ENCODE data around the gene TNFRSF8.

The TNFRSF8 gene

DNA sequence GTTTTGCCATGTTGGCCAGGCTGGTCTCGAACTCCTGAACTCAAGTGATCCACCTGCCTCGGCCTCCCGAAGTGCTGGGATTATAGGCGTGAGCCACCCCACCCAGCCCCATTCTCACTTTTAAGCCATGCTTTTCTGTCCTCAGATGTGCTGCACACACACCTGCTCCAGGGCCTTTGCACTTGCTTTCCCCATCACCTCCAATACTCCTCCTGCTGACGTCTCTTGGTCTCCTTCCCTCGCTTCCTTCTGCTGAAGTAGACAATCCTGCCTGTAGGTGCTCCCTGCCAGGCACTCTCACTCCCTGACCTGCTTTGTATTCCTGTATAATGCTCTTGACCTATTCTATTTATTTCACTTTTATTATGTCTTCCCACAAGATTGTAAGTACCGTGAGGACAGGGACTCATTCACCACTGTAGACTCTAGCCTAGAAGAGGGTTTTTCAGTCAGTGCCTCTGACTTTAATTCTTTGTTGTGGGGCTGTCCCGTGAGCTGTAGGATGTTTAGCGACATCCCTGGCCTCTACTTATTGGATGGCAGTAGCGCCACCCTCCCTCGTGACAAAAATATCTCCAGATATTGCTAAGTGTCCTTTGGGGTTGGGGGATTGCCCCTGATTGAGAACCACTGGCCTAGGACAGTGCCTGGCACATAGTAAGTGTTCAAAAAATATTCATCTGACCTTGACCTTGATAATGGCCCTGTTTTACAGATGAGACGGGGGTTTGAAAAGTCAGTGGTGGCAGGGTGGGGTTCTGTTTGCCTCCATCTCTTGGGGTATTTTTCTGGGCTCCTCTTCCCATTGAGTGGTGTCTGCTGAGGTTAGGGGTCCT, 108.3 kb downstream of the TNFRSF8 start:
- H3K79me2 ChIP-seq (ENCODE audit: control insufficient read depth, low read length) = no peaks in the 10 kb centered on the region
- H3K36me3 ChIP-seq (ENCODE audit: control insufficient read depth, low read length) = no peaks in the 10 kb centered on the region
- H3K27ac ChIP-seq (ENCODE audit: low read depth, low read length) = no peak overlapping the region
- H3K4me3 ChIP-seq (ENCODE audit: low read length) = no peak overlapping the region
- no peaks in the 10 kb centered on the region for H3K9me3 ChIP-seq (ENCODE audit: control insufficient read depth, insufficient read depth, low read length)
- TF ChIP-seq CTCF (IDR thresholded peaks at IDR 0.05; ENCODE audit: low read depth, low read length, poor library complexity, severe bottlenecking) (no peak), EZH2phosphoT487 (IDR thresholded peaks at IDR 0.05; ENCODE audit: borderline replicate concordance, low read length) (no peak)
- no peaks in the 10 kb centered on the region for H3F3A ChIP-seq (ENCODE audit: control insufficient read depth, insufficient read depth)
- peaks cover 85% of the 10 kb centered on the region for H3K27me3 ChIP-seq (ENCODE audit: control insufficient read depth, low read length)
- H4K20me1 ChIP-seq (ENCODE audit: control insufficient read depth, insufficient read depth, low read depth, low read length) = peaks cover 11% of the 10 kb centered on the region; the same call in 1 of the 2 replicates
- peaks cover 25% of the 10 kb centered on the region for H3K4me1 ChIP-seq (ENCODE audit: control insufficient read depth, low read length)
- no peak overlapping the region for H3K4me2 ChIP-seq (ENCODE audit: low read length)
- H3K9me2 ChIP-seq (replicated peaks; ENCODE audit: control insufficient read depth, low read length) = no peaks in the 10 kb centered on the region

DNA sequence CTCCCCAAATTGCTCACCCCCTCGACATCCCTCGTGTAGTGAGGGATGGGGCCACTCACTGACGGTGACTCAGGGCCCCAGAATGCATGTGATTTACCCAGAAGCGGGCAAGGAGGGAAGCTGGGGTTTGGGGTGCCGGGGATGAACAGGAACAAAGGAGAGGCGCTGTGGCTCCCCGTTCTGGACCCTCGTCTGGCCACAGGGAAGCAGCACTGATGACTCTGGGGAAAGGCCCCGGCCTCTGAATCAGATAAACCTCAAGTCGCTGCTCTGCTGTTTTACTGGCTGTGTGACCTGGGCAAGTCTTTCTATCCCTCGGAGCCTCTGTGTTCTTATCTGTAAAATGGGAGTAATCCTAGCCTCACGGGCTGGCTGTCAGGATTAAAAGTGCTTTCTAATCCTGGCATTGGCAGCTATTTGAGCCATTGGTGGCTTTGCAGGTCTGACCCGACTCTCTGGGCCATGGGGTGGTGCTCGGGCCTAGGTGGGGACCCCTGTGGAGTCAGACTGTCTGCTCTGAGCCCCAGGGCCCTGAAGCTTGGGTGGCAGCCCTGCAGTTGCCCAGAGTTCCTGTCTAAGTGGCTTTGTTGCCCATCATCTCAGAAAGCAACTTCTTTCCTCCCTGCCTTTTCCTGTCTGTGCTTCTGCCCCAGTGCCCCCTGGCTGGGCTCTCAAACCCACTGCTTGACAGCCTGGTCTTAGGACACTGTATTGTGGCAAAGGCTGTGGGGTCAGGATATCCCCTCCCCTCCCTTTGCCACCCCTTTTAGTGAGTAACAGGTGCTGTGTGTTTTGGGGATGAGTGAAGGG, 109.1 kb downstream of the TNFRSF8 start:
- Histone ChIP-seq H3F3A (ENCODE audit: control insufficient read depth, insufficient read depth) (no peaks in the 10 kb centered on the region), H3K79me2 (ENCODE audit: control insufficient read depth, low read length) (no peaks in the 10 kb centered on the region), H4K20me1 (ENCODE audit: control insufficient read depth, insufficient read depth, low read depth, low read length) (peaks cover 11% of the 10 kb centered on the region; the same call in 1 of the 2 replicates), H3K4me1 (ENCODE audit: control insufficient read depth, low read length) (peaks cover 17% of the 10 kb centered on the region), H3K9me2 (replicated peaks; ENCODE audit: control insufficient read depth, low read length) (no peaks in the 10 kb centered on the region), H3K27ac (ENCODE audit: low read depth, low read length) (no peak overlapping the region), H3K27me3 (ENCODE audit: control insufficient read depth, low read length) (peaks cover 80% of the 10 kb centered on the region), H3K36me3 (ENCODE audit: control insufficient read depth, low read length) (no peaks in the 10 kb centered on the region), H3K9me3 (ENCODE audit: control insufficient read depth, insufficient read depth, low read length) (no peaks in the 10 kb centered on the region), H3K4me2 (ENCODE audit: low read length) (no peak overlapping the region), H3K4me3 (ENCODE audit: low read length) (no peak overlapping the region)
- no peak for TF ChIP-seq CTCF (IDR thresholded peaks at IDR 0.05; ENCODE audit: low read depth, low read length, poor library complexity, severe bottlenecking)

DNA sequence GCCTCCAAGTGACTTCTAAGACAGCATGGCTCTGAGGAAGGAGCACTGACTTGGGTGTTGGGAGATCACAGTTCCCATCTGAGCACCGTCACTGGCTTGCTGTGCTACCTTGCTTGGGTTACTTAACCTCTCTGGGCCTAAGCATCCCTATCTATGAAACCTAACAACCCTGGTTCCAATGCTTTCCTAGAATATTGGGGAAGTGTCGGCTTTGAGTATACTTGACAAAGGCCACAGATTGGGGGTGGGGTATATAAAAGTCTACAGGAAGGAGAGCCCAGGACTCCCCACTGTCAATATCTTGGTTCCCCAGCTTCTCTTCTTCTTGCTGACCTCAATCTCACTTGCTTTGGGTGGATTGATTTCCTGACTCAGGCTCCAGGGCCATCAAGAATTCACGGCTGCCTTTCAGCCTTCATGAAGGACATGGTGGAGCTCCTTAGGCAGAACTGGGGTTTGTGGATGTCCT, 110.0 kb downstream of the TNFRSF8 start:
- Histone ChIP-seq H3K4me1 (ENCODE audit: control insufficient read depth, low read length) (peaks cover 12% of the 10 kb centered on the region), H4K20me1 (ENCODE audit: control insufficient read depth, insufficient read depth, low read depth, low read length) (peaks cover 7% of the 10 kb centered on the region; the same call in 1 of the 2 replicates), H3F3A (ENCODE audit: control insufficient read depth, insufficient read depth) (no peaks in the 10 kb centered on the region), H3K79me2 (ENCODE audit: control insufficient read depth, low read length) (no peaks in the 10 kb centered on the region), H3K9me2 (replicated peaks; ENCODE audit: control insufficient read depth, low read length) (no peaks in the 10 kb centered on the region), H3K9me3 (ENCODE audit: control insufficient read depth, insufficient read depth, low read length) (no peaks in the 10 kb centered on the region), H3K4me2 (ENCODE audit: low read length) (no peak overlapping the region), H3K27ac (ENCODE audit: low read depth, low read length) (no peak overlapping the region), H3K36me3 (ENCODE audit: control insufficient read depth, low read length) (no peaks in the 10 kb centered on the region), H3K27me3 (ENCODE audit: control insufficient read depth, low read length) (peaks cover 76% of the 10 kb centered on the region), H3K4me3 (ENCODE audit: low read length) (no peak overlapping the region)
- no peak for TF ChIP-seq EZH2phosphoT487 (IDR thresholded peaks at IDR 0.05; ENCODE audit: borderline replicate concordance, low read length)
- no peak for TF ChIP-seq CTCF (IDR thresholded peaks at IDR 0.05; ENCODE audit: low read depth, low read length, poor library complexity, severe bottlenecking)
